Endothelial cell of umbilical vein (primary cell): ENCODE data around the gene KIF9. TPM values are rescaled to one million over a fixed set of nuclear protein-coding genes. Genes with fewer than 3 reads are reported as not detected.

Experiments used
- BruUV-seq: library from RNA; stranded (reverse); fragments of 400-500 nt; replicated peaks from 2 replicates; lab custom pipeline; 2021; lab: Mats Ljungman, UMichigan
- CTCF ChIA-PET: fragments of 300-600, 350-600 bp; sonication (Branson Sonifier 250); formaldehyde crosslinking; loops from one replicate; lab custom pipeline; 2021; ENCODE audit warnings: antibody characterized with exemption, inconsistent platforms; lab: Charles Lee
- POLR2A ChIA-PET: fragments of 300-600, 350-600 bp; sonication (Branson Sonifier 250); formaldehyde crosslinking; loops from one replicate; lab custom pipeline; 2021; ENCODE audit warnings: antibody characterized with exemption, inconsistent platforms; lab: Charles Lee
- DNase-seq: peaks from one replicate; pipeline ENCODE4 v3.0.0-alpha.2; 2011; ENCODE audit warnings: low read depth, low spot score
- FAIRE-seq: peaks from 2 replicates; lab custom pipeline; 2011; peaks lifted over from hg19 to GRCh38; lab: Jason Lieb, UNC
- H2AFZ ChIP-seq: 2 replicates; pipeline ENCODE4 v1.6.0; 2012; ENCODE audit warnings: low read depth, low read length, control low read depth, inconsistent platforms
- H3K27ac ChIP-seq: 2 replicates; pipeline ENCODE4 v1.5.1; 2011; ENCODE audit warnings: low read depth, mild to moderate bottlenecking, control low read depth, low read length, moderate library complexity; ENCODE audit not compliant: insufficient read depth
- H3K27me3 ChIP-seq, 2 experiments: 2 replicates each; pipeline versions ENCODE4 v1.6.0 to v1.6.1; 2011; ENCODE audit warnings: low read length in 2 of 2, mixed read lengths in 1 of 2; ENCODE audit not compliant: control insufficient read depth in 2 of 2, insufficient read depth in 2 of 2
- H3K36me3 ChIP-seq, 2 experiments: 2 replicates in 1 of 2; 3 replicates in 1 of 2; pipeline ENCODE4 v1.5.1; 2011; ENCODE audit warnings: low read length in 2 of 2, mild to moderate bottlenecking in 1 of 2, moderate library complexity in 1 of 2; ENCODE audit not compliant: control insufficient read depth in 2 of 2, insufficient read depth in 2 of 2; ENCODE audit errors: extremely low read depth in 1 of 2
- H3K4me1 ChIP-seq: 3 replicates; pipeline ENCODE4 v1.5.1; 2011; ENCODE audit warnings: mild to moderate bottlenecking, low read length; ENCODE audit not compliant: control insufficient read depth, insufficient read depth; ENCODE audit errors: extremely low read depth
- H3K4me2 ChIP-seq: 2 replicates; pipeline ENCODE4 v1.6.1; 2011; ENCODE audit warnings: low read length, control low read depth, mixed read lengths; ENCODE audit not compliant: insufficient read depth
- H3K4me3 ChIP-seq, 3 experiments: fragments of 200-600 bp in 1 of 3; sonication (generic), shearing (Covaris generic) in 1 of 3; replicated peaks in 1 of 3; 2 replicates each; pipeline ENCODE4 v1.5.1; 2011 to 2016; ENCODE audit warnings: control low read depth in 3 of 3, low read length in 3 of 3, mild to moderate bottlenecking in 2 of 3, inconsistent platforms in 1 of 3, low read depth in 1 of 3, moderate library complexity in 1 of 3; ENCODE audit not compliant: insufficient read depth in 1 of 3
- H3K79me2 ChIP-seq: 2 replicates; pipeline ENCODE4 v1.6.0; 2012; ENCODE audit warnings: low read length, inconsistent platforms; ENCODE audit not compliant: control insufficient read depth, insufficient read depth
- H3K9ac ChIP-seq: replicated peaks from 2 replicates; pipeline ENCODE3; 2011; ENCODE audit warnings: low read length, control low read depth; ENCODE audit not compliant: insufficient read depth; ENCODE audit errors: extremely low read depth
- H3K9me1 ChIP-seq: replicated peaks from 3 replicates; pipeline ENCODE4 v1.6.0; 2011; ENCODE audit warnings: mild to moderate bottlenecking, low read length; ENCODE audit not compliant: control insufficient read depth, insufficient read depth; ENCODE audit errors: extremely low read depth
- H3K9me3 ChIP-seq: replicated peaks from 2 replicates; pipeline ENCODE4 v1.5.1; 2012; ENCODE audit warnings: low read length, inconsistent platforms; ENCODE audit not compliant: control insufficient read depth, insufficient read depth
- H4K20me1 ChIP-seq: replicated peaks from 2 replicates; pipeline ENCODE3; 2011; ENCODE audit warnings: mild to moderate bottlenecking, low read length; ENCODE audit not compliant: control insufficient read depth, insufficient read depth; ENCODE audit errors: extremely low read depth
- CTCF ChIP-seq, 2 donors: IDR thresholded peaks; 1 replicate in 1 of 2; 2 replicates in 1 of 2; pipeline ENCODE4 v1.5.1; 2011; ENCODE audit warnings: low read length in 2 of 2, mild to moderate bottlenecking in 2 of 2, moderate library complexity in 2 of 2, control low read depth in 1 of 2, inconsistent platforms in 1 of 2, low read depth in 1 of 2; ENCODE audit not compliant: insufficient read depth in 1 of 2; ENCODE audit errors: extremely low read depth in 1 of 2
- EZH2 ChIP-seq: IDR thresholded peaks from 2 replicates; pipeline ENCODE4 v1.6.1; 2012; ENCODE audit warnings: borderline replicate concordance, low read depth, mild to moderate bottlenecking, moderate library complexity, low read length, inconsistent platforms; ENCODE audit not compliant: severe bottlenecking
- FOS ChIP-seq: IDR thresholded peaks from 2 replicates; pipeline ENCODE4 v1.6.1; 2011; ENCODE audit warnings: mild to moderate bottlenecking, low read length, moderate library complexity, borderline replicate concordance; ENCODE audit not compliant: insufficient read depth
- GATA2 ChIP-seq: IDR thresholded peaks from 2 replicates; pipeline ENCODE4 v1.7.0; 2011; ENCODE audit warnings: low read depth, mild to moderate bottlenecking, moderate library complexity, mixed read lengths, low read length; ENCODE audit not compliant: insufficient read length, insufficient read depth
- JUN ChIP-seq: IDR thresholded peaks from 2 replicates; pipeline ENCODE4 v1.6.1; 2011; ENCODE audit warnings: borderline replicate concordance, low read depth; ENCODE audit not compliant: insufficient read length, insufficient read depth
- MAX ChIP-seq: IDR thresholded peaks from 2 replicates; pipeline ENCODE4 v1.6.1; 2011; ENCODE audit not compliant: insufficient read depth, insufficient read length
- MYC ChIP-seq: IDR thresholded peaks from one replicate; pipeline ENCODE4 v1.6.1; 2011; ENCODE audit warnings: mild to moderate bottlenecking, low read depth, low read length
- POLR2A ChIP-seq: IDR thresholded peaks from 2 replicates; pipeline ENCODE4 v1.6.1; 2012; ENCODE audit warnings: low read depth, mild to moderate bottlenecking, control low read depth, low read length
- POLR2AphosphoS5 ChIP-seq: IDR thresholded peaks from 2 replicates; pipeline ENCODE4 v1.6.1; 2012; ENCODE audit warnings: low read depth, mild to moderate bottlenecking, control low read depth, low read length, moderate library complexity; ENCODE audit not compliant: insufficient read depth
- dilution Hi-C: fragments of 300-500 bp; cut with MboI; formaldehyde crosslinking; loops from one replicate; pipeline ENCODE4 v1.15.0; 2019; ENCODE audit warnings: low sequenced_read_pairs; ENCODE audit not compliant: extremely low pct_ligation_motif_present
- intact Hi-C: fragments of 100-400 bp; cut with micrococcal nuclease; formaldehyde crosslinking; loops from one replicate; pipeline ENCODE4 v1.10.0; 2022
- polyA plus RNA-seq, 4 experiments: library from polyadenylated mRNA; depleted of rRNA in 3 of 4; stranded (reverse) in 3 of 4; unstranded in 1 of 4; fragments of >200 nt; gene quantifications; 2 replicates each; pipeline versions ENCODE4 v1.2.1 to v1.2.3, GENCODE V29; 2011 to 2012; ENCODE audit warnings: missing spikeins in 1 of 4
- total RNA-seq: library from RNA; stranded (reverse); gene quantifications from 2 replicates; pipeline ENCODE4 v1.2.3, GENCODE V29; 2021

The KIF9 gene
- total and polyA plus RNA-seq, 2 donors (not counting 3 experiments of a cell fraction or from before 2014, with no cell fraction given), result 20.5 to 22.4 TPM

GRCh38 chr3:47306022-47306421 lies 23.4 kb upstream of the KIF9 start:
- POLR2A ChIA-PET, result no interaction called here
- Histone ChIP-seq H2AFZ (no peak overlapping the region), H3K27ac (no peak overlapping the region), H3K4me1 (no peaks in the 10 kb centered on the region), H3K9ac (no peak overlapping the region), H3K9me3 (no peaks in the 10 kb centered on the region), H3K27me3 (no peaks in the 10 kb centered on the region), H4K20me1 (no peaks in the 10 kb centered on the region), H3K36me3 (peaks cover 0 to 4% of the 10 kb centered on the region in 2 experiments), H3K79me2 (peaks cover 24% of the 10 kb centered on the region), H3K4me3 (no peak overlapping the region), H3K9me1 (no peaks in the 10 kb centered on the region), H3K4me2 (no peak overlapping the region)
- TF ChIP-seq GATA2, result no peak
- no peak for TF ChIP-seq EZH2
- TF ChIP-seq FOS, result no peak
- no peak for TF ChIP-seq JUN
- TF ChIP-seq MAX, result no peak
- no peak for TF ChIP-seq POLR2AphosphoS5
- no peak for TF ChIP-seq MYC
- DNase-seq (no peak), FAIRE-seq (no peak)
- intact Hi-C loops, result no loop called here
- CTCF ChIA-PET, result interaction anchor here (0.9 kb wide), 1 partner anchor 14 kb away, joined by 4 read pairs; no protein-coding TSS in a partner anchor
- dilution Hi-C loops, result no loop called here
- BruUV-seq, result no TSS peak

- no peak overlapping the region for H3K4me3 ChIP-seq
- no peak overlapping the region for H3K4me2 ChIP-seq
- POLR2A ChIA-PET, result no interaction called here
- H3K9me3 ChIP-seq, result no peaks in the 10 kb centered on the region
- FAIRE-seq (no peak), DNase-seq (no peak)
- BruUV-seq, result no TSS peak
- H3K27me3 ChIP-seq, result no peaks in the 10 kb centered on the region
- TF ChIP-seq CTCF (IDR thresholded peaks at IDR 0.05; ENCODE audit: extremely low read depth in 1 of 2, insufficient read depth in 1 of 2, low read depth in 1 of 2, low read length in 2 of 2), result no peak
- no peak for TF ChIP-seq MAX
- no peak for TF ChIP-seq POLR2AphosphoS5
- no peak for TF ChIP-seq POLR2A
- TF ChIP-seq EZH2, result no peak
- no peak for TF ChIP-seq FOS
- TF ChIP-seq MYC, result no peak
- TF ChIP-seq GATA2, result no peak
- no peak for TF ChIP-seq JUN
- CTCF ChIA-PET, result interaction anchor here (1.3 kb wide), 1 partner anchor 10 kb away, joined by 3 read pairs; no protein-coding TSS in a partner anchor
- H3K36me3 ChIP-seq, result peaks cover 0 to 4% of the 10 kb centered on the region in 2 experiments
- no peak overlapping the region for H3K9ac ChIP-seq
- H2AFZ ChIP-seq, result no peak overlapping the region
- peaks cover 7% of the 10 kb centered on the region for H3K4me1 ChIP-seq
- no peak overlapping the region for H3K27ac ChIP-seq
- intact Hi-C loops (no loop called here), dilution Hi-C loops (no loop called here)
- H4K20me1 ChIP-seq, result no peaks in the 10 kb centered on the region
- H3K9me1 ChIP-seq, result no peaks in the 10 kb centered on the region
- H3K79me2 ChIP-seq, result peaks cover 33% of the 10 kb centered on the region
Observed at GRCh38 chr3:47301456-47301855, 18.9 kb upstream of the KIF9 start.
